Ovary (tissue), 3 donors: Measurements from ENCODE around the gene EFCAB14.

Experiments
- CTCF ChIP-seq, 3 donors: fragments of 450-650 bp in 2 of 3; fragments of 200-600 bp in 1 of 3; IDR thresholded peaks; one replicate each; pipeline versions ENCODE4 v1.5.1 to v1.8.0; 2016 to 2022; ENCODE audit warnings: antibody characterized with exemption in 3 of 3, mild to moderate bottlenecking in 1 of 3
- POLR2A ChIP-seq: fragments of 450-650 bp; IDR thresholded peaks from one replicate; pipeline ENCODE4 v1.6.1; 2017; ENCODE audit warnings: antibody characterized with exemption, mild to moderate bottlenecking, moderate library complexity
- donor health status: DM: no; HTN: no; CAD: no.

- TF ChIP-seq CTCF (IDR thresholded peaks at IDR 0.05) (no peak), POLR2A (no peak)
Observed at GRCh38 chr1:46735708-46736324, 16.9 kb upstream of the EFCAB14 start.
